ENCODE measurements around the gene CABP2. TPM values are rescaled to one million over a fixed set of nuclear protein-coding genes. Genes with fewer than 3 reads are reported as not detected.

Gene CABP2
- total RNA-seq, 3 donors from 2014 or later (not counting 1 experiment from before 2014, with no cell fraction given) = not detected

DNA sequence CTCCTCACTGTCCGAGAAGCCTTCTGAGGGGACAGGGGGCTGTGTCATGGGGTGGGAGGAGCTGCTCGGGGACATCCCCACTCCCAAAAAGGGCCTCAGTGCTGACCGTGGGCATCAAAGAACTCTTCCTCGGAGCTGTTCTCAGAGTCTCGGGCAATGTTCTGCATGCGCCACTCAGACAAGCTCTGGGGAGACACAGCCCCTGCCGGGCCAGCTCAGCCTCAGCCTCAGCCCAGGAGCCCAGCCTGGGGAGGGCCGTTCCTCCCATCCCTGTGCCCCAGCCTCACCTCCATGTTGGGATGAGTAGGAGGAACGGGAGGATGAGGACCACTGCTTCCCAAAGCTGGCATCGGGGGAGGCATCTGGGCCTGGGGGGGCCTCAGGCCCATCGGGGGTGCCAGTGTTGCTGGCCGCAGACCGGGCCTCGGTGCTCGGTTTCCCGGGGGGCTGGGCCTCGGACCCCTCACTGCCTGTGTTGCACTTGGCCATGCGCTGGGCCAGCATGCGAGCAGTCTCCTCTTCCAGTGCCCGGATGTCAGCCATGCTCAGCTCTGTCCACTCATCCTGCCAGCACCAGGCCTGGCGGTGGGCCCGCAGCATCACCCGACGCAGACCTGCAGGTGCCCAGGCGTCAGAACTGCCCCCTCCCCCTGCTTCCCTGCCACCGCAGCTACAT is 23.3 kb downstream of the CABP2 start:
- H3K27ac Mint-ChIP-seq = peak overlapping the region in 1 of 2 donors; percentile 27
- H3K36me3 ChIP-seq (ENCODE audit: control insufficient read depth, insufficient read depth, low read length) = peaks cover 66% of the 10 kb centered on the region

GRCh38 chr11:67498544-67498972 is 24.7 kb downstream of the CABP2 start:
- WGBS (ENCODE audit: insufficient coverage) = 95% methylated on average over 21 of the region's 21 CpGs
- H3K27ac Mint-ChIP-seq = no peak overlapping the region
- H3K36me3 Mint-ChIP-seq = peaks cover 7% of the 10 kb centered on the region
- H3K36me3 ChIP-seq (ENCODE audit: control insufficient read depth, insufficient read depth, low read length) = peaks cover 75% of the 10 kb centered on the region
- H3K4me1 ChIP-seq (ENCODE audit: control insufficient read depth, insufficient read depth, low read length) = peaks cover 6% of the 10 kb centered on the region
- intact Hi-C loops (cut with micrococcal nuclease) = no loop called here
- TF ChIP-seq CTCF (IDR thresholded peaks at IDR 0.05) = no peak
- no peak overlapping the region for H3K4me3 ChIP-seq (ENCODE audit: low read length)
- no peaks in the 10 kb centered on the region for H3K9me3 ChIP-seq (ENCODE audit: control insufficient read depth, insufficient read depth, low read length)
- DNase-seq (no peak), ATAC-seq (no peak)
- no peak overlapping the region for H3K4me3 Mint-ChIP-seq
- no peaks in the 10 kb centered on the region for H3K27me3 ChIP-seq (ENCODE audit: control insufficient read depth, insufficient read depth, low read length)
- H3K4me1 Mint-ChIP-seq = peaks cover 15 to 20% of the 10 kb centered on the region in 2 donors
- no peaks in the 10 kb centered on the region for H3K27me3 Mint-ChIP-seq (ENCODE audit: low read depth in 2 of 2)
- no peaks in the 10 kb centered on the region for H3K9me3 Mint-ChIP-seq
- H3K27ac ChIP-seq (ENCODE audit: low read length) = no peak overlapping the region

More for the DNA sequence above, 23.3 kb downstream of the CABP2 start:
- no peak for ATAC-seq
- no peak for TF ChIP-seq CTCF (IDR thresholded peaks at IDR 0.05)
- Histone ChIP-seq H3K9me3 (ENCODE audit: control insufficient read depth, insufficient read depth, low read length) (no peaks in the 10 kb centered on the region), H3K27ac (ENCODE audit: low read length) (no peak overlapping the region), H3K4me3 (ENCODE audit: low read length) (no peak overlapping the region), H3K27me3 (ENCODE audit: control insufficient read depth, insufficient read depth, low read length) (no peaks in the 10 kb centered on the region), H3K4me1 (ENCODE audit: control insufficient read depth, insufficient read depth, low read length) (peaks cover 10% of the 10 kb centered on the region)
- Mint-ChIP-seq H3K9me3 (no peaks in the 10 kb centered on the region), H3K4me1 (peaks cover 15 to 28% of the 10 kb centered on the region in 2 donors), H3K4me3 (no peak overlapping the region), H3K36me3 (peaks cover 7% of the 10 kb centered on the region), H3K27me3 (ENCODE audit: low read depth in 2 of 2) (no peaks in the 10 kb centered on the region)
- intact Hi-C loops (cut with micrococcal nuclease) = loop anchor here (10.0 kb wide), 1 partner anchor 115 kb away; no protein-coding TSS in a partner anchor
- no peak for DNase-seq
- WGBS (ENCODE audit: insufficient coverage) = 95% methylated on average over 26 of the region's 26 CpGs

- Mint-ChIP-seq H3K4me3 (no peak overlapping the region), H3K27me3 (ENCODE audit: low read depth in 2 of 2) (no peaks in the 10 kb centered on the region), H3K36me3 (peaks cover 7% of the 10 kb centered on the region), H3K27ac (no peak overlapping the region), H3K4me1 (peaks cover 11 to 12% of the 10 kb centered on the region in 2 donors), H3K9me3 (no peaks in the 10 kb centered on the region)
- 98% methylated on average over 21 of the region's 21 CpGs for WGBS (ENCODE audit: insufficient coverage)
- Histone ChIP-seq H3K36me3 (ENCODE audit: control insufficient read depth, insufficient read depth, low read length) (peaks cover 83% of the 10 kb centered on the region), H3K27ac (ENCODE audit: low read length) (no peak overlapping the region), H3K9me3 (ENCODE audit: control insufficient read depth, insufficient read depth, low read length) (no peaks in the 10 kb centered on the region), H3K27me3 (ENCODE audit: control insufficient read depth, insufficient read depth, low read length) (no peaks in the 10 kb centered on the region), H3K4me3 (ENCODE audit: low read length) (no peak overlapping the region), H3K4me1 (ENCODE audit: control insufficient read depth, insufficient read depth, low read length) (no peaks in the 10 kb centered on the region)
- no peak for TF ChIP-seq CTCF (IDR thresholded peaks at IDR 0.05)
- intact Hi-C loops (cut with micrococcal nuclease) = no loop called here
- ATAC-seq = no peak
- DNase-seq = no peak
These were observed 25.5 kb downstream of the CABP2 start for GRCh38 chr11:67497656-67498291.
